ENCODE data around the gene WWOX.

Gene WWOX

DNA sequence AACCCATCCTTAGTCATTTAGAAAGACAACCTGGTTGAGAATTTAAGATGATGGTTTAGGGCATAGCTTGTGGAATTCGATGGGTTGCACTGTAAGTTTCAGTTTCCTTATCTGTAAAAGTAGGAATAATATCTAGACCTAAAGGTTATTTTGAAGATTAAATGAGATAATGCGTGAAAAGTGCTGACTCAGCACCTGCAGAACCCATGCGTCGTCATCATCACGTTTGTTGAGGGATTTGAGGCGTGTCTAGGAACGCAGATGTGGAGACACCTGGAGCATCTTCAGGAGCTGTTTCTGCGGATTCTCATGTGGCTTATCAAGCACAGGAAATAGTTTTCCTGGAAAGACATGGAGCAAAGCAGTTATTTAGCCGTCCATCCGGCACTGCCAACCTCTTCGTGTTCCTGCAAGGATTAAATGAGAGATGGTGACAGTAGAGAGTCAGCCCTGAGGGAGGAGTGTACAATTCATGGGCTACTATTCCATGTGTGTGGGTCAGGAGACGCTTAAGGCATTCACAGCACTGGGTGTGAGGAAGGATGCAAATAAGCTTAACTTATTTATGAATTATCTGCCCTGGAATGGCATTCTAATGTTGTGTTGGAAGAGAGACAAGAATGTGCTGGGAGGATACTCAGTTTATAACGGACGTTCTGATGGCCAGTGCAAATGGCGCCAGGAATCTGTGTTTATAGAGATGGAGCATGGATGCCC lies 965.0 kb downstream of the WWOX start:
- no peaks in the 10 kb centered on the region for H3K79me1 ChIP-seq (ENCODE audit: low read length)
- no peak overlapping the region for H3K9ac ChIP-seq (ENCODE audit: low read length)
- no peak overlapping the region for H2AFZ ChIP-seq (ENCODE audit: insufficient read depth, low read length, poor library complexity)
- no peak overlapping the region for H2BK120ac ChIP-seq (ENCODE audit: insufficient read depth, low read length, poor library complexity)
- no peaks in the 10 kb centered on the region for H3K4me1 ChIP-seq (ENCODE audit: control insufficient read depth in 1 of 2, insufficient read depth in 2 of 2, low read length in 2 of 2)
- no peak overlapping the region for H3K14ac ChIP-seq (ENCODE audit: low read length)
- H3K27ac ChIP-seq (ENCODE audit: low read depth, low read length): no peak overlapping the region
- no peak overlapping the region for H3K18ac ChIP-seq (ENCODE audit: low read length)
- no peak overlapping the region for H2BK5ac ChIP-seq (ENCODE audit: low read depth, low read length, poor library complexity)
- H4K91ac ChIP-seq (ENCODE audit: low read depth, low read length): no peak overlapping the region
- DNase-seq: no peak
- H4K12ac ChIP-seq (ENCODE audit: low read depth, low read length): no peak overlapping the region
- H3K4ac ChIP-seq (ENCODE audit: low read depth, low read length): no peak overlapping the region
- no peak overlapping the region for H3K4me2 ChIP-seq (ENCODE audit: low read length)
- H3K36me3 ChIP-seq (ENCODE audit: control insufficient read depth in 1 of 2, insufficient read depth in 2 of 2, low read length in 2 of 2): no peaks in the 10 kb centered on the region
- H3K9me3 ChIP-seq (ENCODE audit: insufficient read depth, low read depth, low read length): no peaks in the 10 kb centered on the region
- no peak overlapping the region for H3K4me3 ChIP-seq (ENCODE audit: low read depth, low read length)
- H3K27me3 ChIP-seq (ENCODE audit: insufficient read depth, low read length): no peaks in the 10 kb centered on the region
- no peaks in the 10 kb centered on the region for H3K79me2 ChIP-seq (ENCODE audit: control insufficient read depth, insufficient read depth, low read length, poor library complexity)
- H2AK5ac ChIP-seq (ENCODE audit: low read length): no peak overlapping the region
- no peak overlapping the region for H3K23ac ChIP-seq (ENCODE audit: low read length)
- WGBS (ENCODE audit: extremely low coverage, insufficient coverage, insufficient read length): no CpG with 5 or more reads among the region's 15 CpGs
- H4K8ac ChIP-seq (ENCODE audit: low read depth, low read length): no peak overlapping the region
- no peak overlapping the region for H2BK12ac ChIP-seq (ENCODE audit: low read length)

- WGBS (ENCODE audit: extremely low coverage, insufficient coverage, insufficient read length): no CpG with 5 or more reads among the region's 7 CpGs
These were observed 967.1 kb downstream of the WWOX start for GRCh38 chr16:79066561-79066960.

DNA sequence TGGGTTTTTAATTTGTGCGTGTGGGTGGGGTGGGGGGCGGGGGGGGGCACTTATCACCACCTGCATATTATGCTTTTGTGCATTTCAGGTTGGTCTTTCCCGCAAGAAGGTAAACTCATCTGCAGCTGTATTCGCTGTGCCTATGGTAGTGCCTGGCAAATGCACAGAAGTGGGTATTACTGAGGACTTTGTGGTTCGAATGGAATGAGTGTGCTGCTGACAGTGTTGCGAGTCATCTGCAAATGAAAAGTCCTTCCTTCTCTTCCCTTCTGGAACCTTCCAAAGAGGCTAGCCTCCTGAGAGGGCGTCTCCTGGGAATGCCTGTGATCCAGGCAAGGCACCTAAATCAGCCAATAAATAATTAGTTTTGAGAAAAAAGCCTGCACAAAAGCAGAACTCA lies 968.1 kb downstream of the WWOX start:
- H3K4me2 ChIP-seq (ENCODE audit: low read length): no peak overlapping the region
- H2AFZ ChIP-seq (ENCODE audit: insufficient read depth, low read length, poor library complexity): no peak overlapping the region
- no peak overlapping the region for H3K27ac ChIP-seq (ENCODE audit: low read depth, low read length)
- no peak overlapping the region for H2BK5ac ChIP-seq (ENCODE audit: low read depth, low read length, poor library complexity)
- H3K4ac ChIP-seq (ENCODE audit: low read depth, low read length): no peak overlapping the region
- no peaks in the 10 kb centered on the region for H3K27me3 ChIP-seq (ENCODE audit: insufficient read depth, low read length)
- no peak overlapping the region for H3K23ac ChIP-seq (ENCODE audit: low read length)
- H3K79me1 ChIP-seq (ENCODE audit: low read length): no peaks in the 10 kb centered on the region
- no peaks in the 10 kb centered on the region for H3K36me3 ChIP-seq (ENCODE audit: control insufficient read depth in 1 of 2, insufficient read depth in 2 of 2, low read length in 2 of 2)
- no CpG with 5 or more reads among the region's 7 CpGs for WGBS (ENCODE audit: extremely low coverage, insufficient coverage, insufficient read length)
- H2AK5ac ChIP-seq (ENCODE audit: low read length): no peak overlapping the region
- DNase-seq: no peak
- no peak overlapping the region for H3K18ac ChIP-seq (ENCODE audit: low read length)
- no peak overlapping the region for H4K12ac ChIP-seq (ENCODE audit: low read depth, low read length)
- H3K79me2 ChIP-seq (ENCODE audit: control insufficient read depth, insufficient read depth, low read length, poor library complexity): no peaks in the 10 kb centered on the region
- H3K4me1 ChIP-seq (ENCODE audit: control insufficient read depth in 1 of 2, insufficient read depth in 2 of 2, low read length in 2 of 2): no peaks in the 10 kb centered on the region
- H2BK12ac ChIP-seq (ENCODE audit: low read length): no peak overlapping the region
- no peaks in the 10 kb centered on the region for H3K9me3 ChIP-seq (ENCODE audit: insufficient read depth, low read depth, low read length)
- no peak overlapping the region for H4K8ac ChIP-seq (ENCODE audit: low read depth, low read length)
- H3K4me3 ChIP-seq (ENCODE audit: low read depth, low read length): no peak overlapping the region
- no peak overlapping the region for H3K9ac ChIP-seq (ENCODE audit: low read length)
- H2BK120ac ChIP-seq (ENCODE audit: insufficient read depth, low read length, poor library complexity): no peak overlapping the region
- H3K14ac ChIP-seq (ENCODE audit: low read length): no peak overlapping the region
- H4K91ac ChIP-seq (ENCODE audit: low read depth, low read length): no peak overlapping the region

More at GRCh38 chr16:79066561-79066960, 967.1 kb downstream of the WWOX start:
- no peak overlapping the region for H2BK12ac ChIP-seq (ENCODE audit: low read length)
- H3K4me3 ChIP-seq (ENCODE audit: low read depth, low read length): no peak overlapping the region
- H3K9ac ChIP-seq (ENCODE audit: low read length): no peak overlapping the region
- no peak overlapping the region for H4K12ac ChIP-seq (ENCODE audit: low read depth, low read length)
- H2BK120ac ChIP-seq (ENCODE audit: insufficient read depth, low read length, poor library complexity): no peak overlapping the region
- no peak overlapping the region for H3K4ac ChIP-seq (ENCODE audit: low read depth, low read length)
- H3K27ac ChIP-seq (ENCODE audit: low read depth, low read length): no peak overlapping the region
- no peaks in the 10 kb centered on the region for H3K36me3 ChIP-seq (ENCODE audit: control insufficient read depth in 1 of 2, insufficient read depth in 2 of 2, low read length in 2 of 2)
- no peak overlapping the region for H3K14ac ChIP-seq (ENCODE audit: low read length)
- no peak overlapping the region for H4K8ac ChIP-seq (ENCODE audit: low read depth, low read length)
- H4K91ac ChIP-seq (ENCODE audit: low read depth, low read length): no peak overlapping the region
- DNase-seq: no peak
- no peak overlapping the region for H2AK5ac ChIP-seq (ENCODE audit: low read length)
- no peaks in the 10 kb centered on the region for H3K9me3 ChIP-seq (ENCODE audit: insufficient read depth, low read depth, low read length)
- no peak overlapping the region for H3K4me2 ChIP-seq (ENCODE audit: low read length)
- H3K79me2 ChIP-seq (ENCODE audit: control insufficient read depth, insufficient read depth, low read length, poor library complexity): no peaks in the 10 kb centered on the region
- H3K4me1 ChIP-seq (ENCODE audit: control insufficient read depth in 1 of 2, insufficient read depth in 2 of 2, low read length in 2 of 2): no peaks in the 10 kb centered on the region
- no peak overlapping the region for H2BK5ac ChIP-seq (ENCODE audit: low read depth, low read length, poor library complexity)
- no peaks in the 10 kb centered on the region for H3K27me3 ChIP-seq (ENCODE audit: insufficient read depth, low read length)
- no peaks in the 10 kb centered on the region for H3K79me1 ChIP-seq (ENCODE audit: low read length)
- no peak overlapping the region for H3K23ac ChIP-seq (ENCODE audit: low read length)
- H2AFZ ChIP-seq (ENCODE audit: insufficient read depth, low read length, poor library complexity): no peak overlapping the region
- H3K18ac ChIP-seq (ENCODE audit: low read length): no peak overlapping the region

DNA sequence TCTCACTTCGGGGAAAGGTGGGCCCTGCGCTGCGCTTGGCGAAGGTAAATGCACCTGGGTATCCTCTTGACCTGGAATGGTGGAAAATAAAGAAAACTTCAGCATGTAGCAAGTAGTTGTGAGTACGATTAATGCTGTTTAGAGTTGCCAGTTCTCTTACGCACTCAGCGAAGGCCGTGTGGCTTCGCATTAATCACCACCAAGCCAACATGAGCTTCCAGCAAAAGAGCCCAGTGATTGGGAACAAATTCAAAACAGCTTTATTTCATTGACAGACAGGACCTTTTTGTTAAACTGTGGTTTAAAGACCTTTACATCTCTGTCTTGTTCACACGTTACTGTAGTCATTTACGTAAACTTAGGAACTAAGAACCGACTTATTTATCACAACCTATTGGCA lies 969.7 kb downstream of the WWOX start:
- Histone ChIP-seq H3K14ac (ENCODE audit: low read length) (no peak overlapping the region), H3K9ac (ENCODE audit: low read length) (no peak overlapping the region), H3K4me3 (ENCODE audit: low read depth, low read length) (no peak overlapping the region), H4K91ac (ENCODE audit: low read depth, low read length) (no peak overlapping the region), H3K27me3 (ENCODE audit: insufficient read depth, low read length) (no peaks in the 10 kb centered on the region), H4K12ac (ENCODE audit: low read depth, low read length) (no peak overlapping the region), H3K4me1 (ENCODE audit: control insufficient read depth in 1 of 2, insufficient read depth in 2 of 2, low read length in 2 of 2) (no peaks in the 10 kb centered on the region), H2BK5ac (ENCODE audit: low read depth, low read length, poor library complexity) (no peak overlapping the region), H3K4me2 (ENCODE audit: low read length) (no peak overlapping the region), H2AK5ac (ENCODE audit: low read length) (no peak overlapping the region), H2BK120ac (ENCODE audit: insufficient read depth, low read length, poor library complexity) (no peak overlapping the region), H2AFZ (ENCODE audit: insufficient read depth, low read length, poor library complexity) (no peak overlapping the region), H2BK12ac (ENCODE audit: low read length) (no peak overlapping the region), H3K23ac (ENCODE audit: low read length) (no peak overlapping the region), H3K4ac (ENCODE audit: low read depth, low read length) (no peak overlapping the region), H3K79me1 (ENCODE audit: low read length) (no peaks in the 10 kb centered on the region), H3K79me2 (ENCODE audit: control insufficient read depth, insufficient read depth, low read length, poor library complexity) (no peaks in the 10 kb centered on the region), H3K9me3 (ENCODE audit: insufficient read depth, low read depth, low read length) (no peaks in the 10 kb centered on the region), H3K36me3 (ENCODE audit: control insufficient read depth in 1 of 2, insufficient read depth in 2 of 2, low read length in 2 of 2) (no peaks in the 10 kb centered on the region), H4K8ac (ENCODE audit: low read depth, low read length) (no peak overlapping the region), H3K27ac (ENCODE audit: low read depth, low read length) (no peak overlapping the region), H3K18ac (ENCODE audit: low read length) (no peak overlapping the region)
- WGBS (ENCODE audit: extremely low coverage, insufficient coverage, insufficient read length): no CpG with 5 or more reads among the region's 12 CpGs
- no peak for DNase-seq
